Liver (tissue), 9 donors: ENCODE data around the gene MTOR. TPM values are rescaled to one million over a fixed set of nuclear protein-coding genes. Genes with fewer than 3 reads are reported as not detected.

ENCODE experiments used
- DNase-seq: peaks from one replicate; pipeline ENCODE4 v3.0.0-alpha.2; 2017; ENCODE audit warnings: low spot score
- H3K27ac ChIP-seq, 2 donors: one replicate each; pipeline ENCODE4 v1.7.0; 2013; ENCODE audit warnings: inconsistent platforms in 2 of 2, low read length in 2 of 2, control low read depth in 1 of 2, low read depth in 1 of 2, mild to moderate bottlenecking in 1 of 2
- H3K27me3 ChIP-seq, 4 donors: one replicate each; pipeline versions ENCODE4 v1.6.1 to v1.7.0; 2013; ENCODE audit warnings: low read length in 3 of 4, inconsistent platforms in 1 of 4, mild to moderate bottlenecking in 1 of 4, moderate library complexity in 1 of 4; ENCODE audit not compliant: control insufficient read depth in 4 of 4, insufficient read depth in 4 of 4
- H3K36me3 ChIP-seq, 4 donors: one replicate each; pipeline versions ENCODE4 v1.6.1 to v1.7.0; 2013; ENCODE audit warnings: low read length in 3 of 4, mild to moderate bottlenecking in 3 of 4, low read depth in 1 of 4, moderate library complexity in 1 of 4; ENCODE audit not compliant: control insufficient read depth in 4 of 4, insufficient read depth in 3 of 4
- H3K4me1 ChIP-seq, 4 donors: one replicate each; pipeline versions ENCODE4 v1.6.1 to v1.7.0; 2013; ENCODE audit warnings: low read length in 3 of 4, mild to moderate bottlenecking in 3 of 4, moderate library complexity in 1 of 4; ENCODE audit not compliant: control insufficient read depth in 4 of 4, insufficient read depth in 4 of 4
- H3K4me3 ChIP-seq, 3 donors: one replicate each; pipeline versions ENCODE4 v1.6.1 to v1.7.0; 2013; ENCODE audit warnings: low read length in 3 of 3, control low read depth in 1 of 3, low read depth in 1 of 3, mild to moderate bottlenecking in 1 of 3
- H3K9ac ChIP-seq, 2 donors: one replicate each; pipeline ENCODE4 v1.7.0; 2013; ENCODE audit warnings: low read length in 2 of 2, mild to moderate bottlenecking in 2 of 2, moderate library complexity in 2 of 2, control low read depth in 1 of 2, low read depth in 1 of 2
- H3K9me3 ChIP-seq, 4 donors: one replicate each; pipeline versions ENCODE4 v1.6.1 to v1.7.0; 2013; ENCODE audit warnings: low read length in 3 of 4; ENCODE audit not compliant: control insufficient read depth in 4 of 4
- ATF3 ChIP-seq: IDR thresholded peaks from 2 replicates; pipeline ENCODE4 v1.6.1; 2016; ENCODE audit warnings: antibody characterized with exemption
- CTCF ChIP-seq: fragments of 150-350 bp; IDR thresholded peaks from 2 replicates; pipeline ENCODE4 v1.5.1; 2017; ENCODE audit warnings: improper control_type of control experiment, low read depth, low read length; ENCODE audit not compliant: missing input control
- EGR1 ChIP-seq, 2 donors: IDR thresholded peaks; 2 replicates each; pipeline ENCODE4 v1.6.1; 2016 to 2018; ENCODE audit warnings: antibody characterized with exemption in 2 of 2, low read depth in 2 of 2
- FOXA1 ChIP-seq: IDR thresholded peaks from 2 replicates; pipeline ENCODE4 v1.6.1; 2016; ENCODE audit warnings: antibody characterized with exemption
- FOXA2 ChIP-seq: IDR thresholded peaks from 2 replicates; pipeline ENCODE4 v1.6.1; 2016; ENCODE audit warnings: antibody characterized with exemption
- GABPA ChIP-seq, 2 donors: IDR thresholded peaks in 1 of 2; conservative IDR thresholded peaks in 1 of 2; 2 replicates each; pipeline ENCODE4 v1.6.1; 2016; ENCODE audit warnings: antibody characterized with exemption in 2 of 2, mild to moderate bottlenecking in 1 of 2, moderate library complexity in 1 of 2
- HNF4A ChIP-seq, 2 donors: conservative IDR thresholded peaks; 2 replicates each; pipeline ENCODE4 v1.6.1; 2016; ENCODE audit warnings: antibody characterized with exemption in 2 of 2, mild to moderate bottlenecking in 2 of 2
- HNF4G ChIP-seq: IDR thresholded peaks from 2 replicates; pipeline ENCODE4 v1.6.1; 2016; ENCODE audit warnings: antibody characterized with exemption
- JUND ChIP-seq, 2 donors: IDR thresholded peaks; 2 replicates each; pipeline ENCODE4 v1.6.1; 2016; ENCODE audit warnings: antibody characterized with exemption in 2 of 2
- MAX ChIP-seq: IDR thresholded peaks from 2 replicates; pipeline ENCODE4 v1.6.1; 2016; ENCODE audit warnings: antibody characterized with exemption
- NR2F2 ChIP-seq: IDR thresholded peaks from 2 replicates; pipeline ENCODE4 v1.6.1; 2016; ENCODE audit warnings: antibody characterized with exemption
- RAD21 ChIP-seq, 2 donors: IDR thresholded peaks; 2 replicates each; pipeline ENCODE4 v1.6.1; 2016; ENCODE audit warnings: antibody characterized with exemption in 2 of 2, mild to moderate bottlenecking in 2 of 2
- REST ChIP-seq: IDR thresholded peaks from 2 replicates; pipeline ENCODE4 v1.6.1; 2016; ENCODE audit warnings: antibody characterized with exemption, mild to moderate bottlenecking
- RXRA ChIP-seq, 2 donors: IDR thresholded peaks; 2 replicates each; pipeline ENCODE4 v1.6.1; 2017 to 2018; ENCODE audit warnings: antibody characterized with exemption in 2 of 2, mild to moderate bottlenecking in 1 of 2
- SP1 ChIP-seq: IDR thresholded peaks from 2 replicates; pipeline ENCODE4 v1.6.1; 2018; ENCODE audit warnings: antibody characterized with exemption, mild to moderate bottlenecking
- TAF1 ChIP-seq: conservative IDR thresholded peaks from 2 replicates; pipeline ENCODE4 v1.6.1; 2016; ENCODE audit warnings: antibody characterized with exemption, mild to moderate bottlenecking
- YY1 ChIP-seq: IDR thresholded peaks from 2 replicates; pipeline ENCODE4 v1.6.1; 2016; ENCODE audit warnings: antibody characterized with exemption, mild to moderate bottlenecking
- ZBTB33 ChIP-seq: IDR thresholded peaks from 2 replicates; pipeline ENCODE4 v1.6.1; 2016; ENCODE audit warnings: antibody characterized with exemption
- WGBS: extraction: QIAGEN DNeasy Blood & Tissue Kit; methylation state at CpG from one replicate; pipeline ENCODE4 v1.1.7; 2013; 5-methylcytosine and 5-hydroxymethylcytosine counted together
- polyA plus RNA-seq, 2 donors: library from polyadenylated mRNA; stranded (reverse) in 1 of 2; unstranded in 1 of 2; fragments of 200-250 nt in 1 of 2; fragments of >200 nt in 1 of 2; fragmentation: Nextera tagmentation in 1 of 2; extraction: Ambion mirVana in 1 of 2; gene quantifications; one replicate each; pipeline versions ENCODE4 v1.2.1 to v1.2.3, GENCODE V29; 2013 to 2015
- total RNA-seq, 2 donors: library from RNA; depleted of rRNA; stranded (reverse); fragments of >200 nt; gene quantifications; one replicate each; pipeline ENCODE4 v1.2.3, GENCODE V29; 2014
- donor health status: healthy.
- donor health status: healthy.
- donor health status: healthy.
- donor health status: healthy.
- donor health status: healthy.

Gene MTOR
- total and polyA plus RNA-seq, 4 donors, result 11.6 to 45.0 (median 19.9) TPM

- Histone ChIP-seq H3K9me3 (no peaks in the 10 kb centered on the region), H3K27me3 (no peaks in the 10 kb centered on the region), H3K36me3 (peaks cover 0 to 9% (median 3%) of the 10 kb centered on the region in 4 donors), H3K27ac (peak overlapping the region; percentile 91 to 94), H3K9ac (no peak overlapping the region), H3K4me3 (no peak overlapping the region), H3K4me1 (peaks cover 0 to 24% (median 18%) of the 10 kb centered on the region in 4 donors)
- no peak for TF ChIP-seq ZBTB33
- no peak for TF ChIP-seq MAX
- no peak for TF ChIP-seq TAF1
- TF ChIP-seq CTCF, result no peak
- TF ChIP-seq RXRA (IDR thresholded peaks at IDR 0.05), result no peak
- TF ChIP-seq YY1, result no peak
- TF ChIP-seq EGR1 (IDR thresholded peaks at IDR 0.05; ENCODE audit: low read depth in 2 of 2), result no peak
- no peak for TF ChIP-seq FOXA2
- TF ChIP-seq HNF4A (conservative IDR thresholded peaks at IDR 0.05), result no peak
- TF ChIP-seq ATF3, result no peak
- no peak for TF ChIP-seq REST
- no peak for TF ChIP-seq RAD21 (IDR thresholded peaks at IDR 0.05)
- TF ChIP-seq HNF4G, result no peak
- no peak for TF ChIP-seq SP1
- TF ChIP-seq NR2F2, result no peak
- TF ChIP-seq JUND (IDR thresholded peaks at IDR 0.05), result no peak
- TF ChIP-seq GABPA (IDR thresholded peaks at IDR 0.05 in 1 of 2, conservative IDR thresholded peaks at IDR 0.05 in 1 of 2), result no peak
- TF ChIP-seq FOXA1, result no peak
- WGBS, result 73% methylated on average over 3 of the region's 3 CpGs
- DNase-seq, result no peak
These were observed 103.5 kb downstream of the MTOR start for GRCh38 chr1:11158720-11159321.
